HepG2 (cell line): ENCODE measurements around the gene GINS2. TPM values are rescaled to one million over a fixed set of nuclear protein-coding genes. Genes with fewer than 3 reads are reported as not detected.

Source experiments
- ATAC-seq: fragments of 200-7000 bp; cut with Tn5 transposase; 3 replicates; pipeline ENCODE4 v1.9.1; 2020; ENCODE audit warnings: mild to moderate bottlenecking, moderate library complexity
- BruUV-seq: library from RNA; stranded (reverse); fragments of 400-500 nt; replicated peaks from 2 replicates; lab custom pipeline; 2021; lab: Mats Ljungman, UMichigan
- CTCF ChIA-PET: fragments of 300-600 bp; formaldehyde crosslinking; extraction: SDS; loops from one replicate; lab custom pipeline; 2021; ENCODE audit warnings: low total read pairs, inconsistent platforms, low intra/inter-chr PET ratio; lab: Yijun Ruan, JAX
- POLR2A ChIA-PET: fragments of 350-600 bp; sonication (Branson Sonifier 250); formaldehyde crosslinking; loops from one replicate; lab custom pipeline; 2020; ENCODE audit warnings: antibody characterized with exemption, inconsistent platforms; lab: Yijun Ruan, JAX
- DNase-seq: peaks from one replicate; pipeline ENCODE4 v3.0.0-alpha.2; 2015; ENCODE audit warnings: low spot score
- FAIRE-seq: peaks from 3 replicates; lab custom pipeline; 2011; peaks lifted over from hg19 to GRCh38; lab: Jason Lieb, UNC
- H2AFZ ChIP-seq: one replicate; pipeline ENCODE4 v1.6.1; 2011; ENCODE audit warnings: low read length, inconsistent platforms
- H3K27ac ChIP-seq: fragments of 300-600 bp; 3 replicates; pipeline ENCODE4 v1.8.0; 2011; ENCODE audit warnings: mixed run types, mild to moderate bottlenecking, mixed read lengths, low read length, inconsistent platforms; ENCODE audit not compliant: insufficient read depth; ENCODE audit errors: extremely low read length
- H3K27me3 ChIP-seq, 2 experiments: fragments of 200-600 bp in 1 of 2; 2 replicates in 1 of 2; 3 replicates in 1 of 2; pipeline versions ENCODE4 v1.6.0 to v1.8.0; 2011; ENCODE audit warnings: low read length in 2 of 2, mild to moderate bottlenecking in 2 of 2, moderate library complexity in 2 of 2, inconsistent platforms in 1 of 2; ENCODE audit not compliant: insufficient read depth in 2 of 2, control insufficient read depth in 1 of 2
- H3K36me3 ChIP-seq, 2 experiments: fragments of 200-600 bp in 1 of 2; replicated peaks in 1 of 2; 2 replicates in 1 of 2; 3 replicates in 1 of 2; pipeline versions ENCODE4 v1.5.1 to v1.8.0; 2011; ENCODE audit warnings: low read length in 2 of 2, inconsistent platforms in 1 of 2; ENCODE audit not compliant: insufficient read depth in 2 of 2, control insufficient read depth in 1 of 2
- H3K4me1 ChIP-seq: 2 replicates; pipeline ENCODE4 v1.5.1; 2012; ENCODE audit warnings: low read length, inconsistent platforms; ENCODE audit not compliant: insufficient read depth
- H3K4me2 ChIP-seq: 2 replicates; pipeline ENCODE4 v1.6.0; 2011; ENCODE audit warnings: low read depth, low read length, inconsistent platforms
- H3K4me3 ChIP-seq, 3 experiments: fragments of 200-600 bp in 1 of 3; sonication (generic), shearing (Covaris generic) in 1 of 3; replicated peaks in 1 of 3; 2 replicates each; pipeline ENCODE4 v1.5.1; 2011 to 2016; ENCODE audit warnings: low read length in 3 of 3, inconsistent platforms in 2 of 3, low read depth in 2 of 3, mild to moderate bottlenecking in 2 of 3, control low read depth in 1 of 3, mixed read lengths in 1 of 3; ENCODE audit not compliant: insufficient read depth in 1 of 3
- H3K79me2 ChIP-seq: one replicate; pipeline ENCODE4 v1.6.1; 2011; ENCODE audit warnings: low read length, inconsistent platforms; ENCODE audit not compliant: insufficient read depth
- H3K9ac ChIP-seq: 2 replicates; pipeline ENCODE4 v1.6.0; 2011; ENCODE audit warnings: mild to moderate bottlenecking, low read depth, low read length, inconsistent platforms; ENCODE audit not compliant: insufficient read depth
- H3K9me3 ChIP-seq: 2 replicates; pipeline ENCODE4 v1.5.1; 2012; ENCODE audit warnings: mild to moderate bottlenecking, low read length
- H4K20me1 ChIP-seq: 2 replicates; pipeline ENCODE4 v1.6.0; 2011; ENCODE audit warnings: inconsistent platforms, mild to moderate bottlenecking, low read length, moderate library complexity; ENCODE audit not compliant: insufficient read depth
- AGO2 ChIP-seq: fragments of 200-400 bp; formaldehyde crosslinking; optimal IDR thresholded peaks from 2 replicates; pipeline ENCODE3; 2017; ENCODE audit warnings: mild to moderate bottlenecking, low read depth, low read length, moderate library complexity
- CAMTA2 ChIP-seq: sonication (generic); formaldehyde crosslinking; IDR thresholded peaks from 2 replicates; pipeline ENCODE4 v1.4.0; 2020; ENCODE audit warnings: mild to moderate bottlenecking, missing genetic modification reagents, borderline replicate concordance
- MED1 ChIP-seq: sonication (generic); formaldehyde crosslinking; IDR thresholded peaks from 2 replicates; pipeline ENCODE4 v1.4.0; 2020; ENCODE audit warnings: missing genetic modification reagents
- NFRKB ChIP-seq: fragments of 450-650 bp; IDR thresholded peaks from 2 replicates; pipeline ENCODE4 v1.6.1; 2017
- ZBTB8A ChIP-seq: sonication (generic); formaldehyde crosslinking; IDR thresholded peaks from 2 replicates; pipeline ENCODE4 v1.4.0; 2020; ENCODE audit warnings: mild to moderate bottlenecking, low read depth, missing genetic modification reagents, borderline replicate concordance
- ZNF232 ChIP-seq: sonication (generic); formaldehyde crosslinking; IDR thresholded peaks from 2 replicates; pipeline ENCODE4 v1.4.0; 2020; ENCODE audit warnings: missing genetic modification reagents, borderline replicate concordance
- ZNF263 ChIP-seq: sonication (generic); formaldehyde crosslinking; IDR thresholded peaks from 2 replicates; pipeline ENCODE4 v1.4.0; 2020; ENCODE audit warnings: missing genetic modification reagents
- WGBS: methylation state at CpG from one replicate; pipeline ENCODE4 v1.1.6; 2017; ENCODE audit warnings: low lambda C conversion rate; 5-methylcytosine and 5-hydroxymethylcytosine counted together
- in situ Hi-C: cut with HindIII; loops from 2 replicates; pipeline ENCODE4 v1.10.0; 2017; ENCODE audit warnings: low pct_unique_long_range_greater_than_20kb; ENCODE audit not compliant: extremely low pct_ligation_motif_present
- intact Hi-C: fragments of 100-400 bp; cut with micrococcal nuclease; formaldehyde crosslinking; loops from one replicate; pipeline ENCODE4 v1.10.0; 2022; ENCODE audit not compliant: unreplicated experiment
- polyA plus RNA-seq, 8 experiments: library from polyadenylated mRNA; depleted of rRNA in 3 of 8; stranded (reverse) in 7 of 8; unstranded in 1 of 8; fragments of >200 nt; fragmentation: Illumina TruSeq in 4 of 8; extraction: Trizol in 4 of 8; gene quantifications; 2 replicates each; pipeline versions ENCODE4 v1.2.1 to v1.2.3, GENCODE V29; 2011 to 2016; ENCODE audit warnings: low read depth in 4 of 8, missing spikeins in 1 of 8, mixed read lengths in 1 of 8; ENCODE audit not compliant: insufficient read depth in 1 of 8
- total RNA-seq, 5 experiments: library from RNA; depleted of rRNA; stranded (reverse); fragments of >200 nt; fragmentation: Illumina TruSeq; extraction: Trizol; gene quantifications; 2 replicates each; pipeline ENCODE4 v1.2.3, GENCODE V29; 2016; ENCODE audit warnings: low read depth in 1 of 5
- TF ChIP-seq, protein P1 (sequence below): sonication (generic); formaldehyde crosslinking; IDR thresholded peaks from 2 replicates; pipeline ENCODE4 v1.4.0; 2020; ENCODE audit warnings: low read depth, missing genetic modification reagents
- TF ChIP-seq, protein P2 (sequence below): sonication (generic); formaldehyde crosslinking; IDR thresholded peaks from 2 replicates; pipeline ENCODE4 v1.4.0; 2020; ENCODE audit warnings: missing genetic modification reagents
- TF ChIP-seq, protein P3 (sequence below): sonication (generic); formaldehyde crosslinking; IDR thresholded peaks from 2 replicates; pipeline ENCODE4 v1.9.0; 2021; ENCODE audit warnings: missing genetic modification reagents, borderline replicate concordance
- TF ChIP-seq, protein P4 (sequence below): sonication (generic); formaldehyde crosslinking; IDR thresholded peaks from 2 replicates; pipeline ENCODE4 v1.4.0; 2020; ENCODE audit warnings: missing genetic modification reagents
- TF ChIP-seq, protein P5 (sequence below): sonication (generic); formaldehyde crosslinking; conservative IDR thresholded peaks from 2 replicates; pipeline ENCODE4 v1.4.0; 2020; ENCODE audit warnings: missing genetic modification reagents

Gene GINS2
- total and polyA plus RNA-seq, 2 of the 13 experiments (the other 11 are each of a cell fraction or from before 2014, with no cell fraction given): 10.6 to 48.3 TPM

DNA sequence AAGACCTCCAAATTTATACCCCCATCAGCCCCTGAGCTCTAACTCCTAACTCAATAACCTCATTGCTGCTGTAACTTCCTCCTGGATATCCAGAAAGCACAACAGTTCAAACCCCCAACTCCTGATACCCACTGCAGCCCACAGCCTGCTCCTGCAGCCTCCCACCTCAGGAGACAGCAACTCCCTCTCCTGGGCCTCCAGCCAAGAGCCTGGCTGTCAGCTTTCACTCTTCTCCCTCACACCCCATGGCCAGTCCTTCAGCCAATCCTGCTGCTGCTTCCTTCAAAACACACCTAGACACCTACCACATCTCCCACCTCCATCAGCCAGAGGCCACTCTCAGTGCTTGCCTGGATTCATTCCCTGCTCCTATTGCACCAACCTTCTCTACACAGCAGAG is 5.4 kb downstream of the GINS2 start (continued):
- TF ChIP-seq, protein P1, sequence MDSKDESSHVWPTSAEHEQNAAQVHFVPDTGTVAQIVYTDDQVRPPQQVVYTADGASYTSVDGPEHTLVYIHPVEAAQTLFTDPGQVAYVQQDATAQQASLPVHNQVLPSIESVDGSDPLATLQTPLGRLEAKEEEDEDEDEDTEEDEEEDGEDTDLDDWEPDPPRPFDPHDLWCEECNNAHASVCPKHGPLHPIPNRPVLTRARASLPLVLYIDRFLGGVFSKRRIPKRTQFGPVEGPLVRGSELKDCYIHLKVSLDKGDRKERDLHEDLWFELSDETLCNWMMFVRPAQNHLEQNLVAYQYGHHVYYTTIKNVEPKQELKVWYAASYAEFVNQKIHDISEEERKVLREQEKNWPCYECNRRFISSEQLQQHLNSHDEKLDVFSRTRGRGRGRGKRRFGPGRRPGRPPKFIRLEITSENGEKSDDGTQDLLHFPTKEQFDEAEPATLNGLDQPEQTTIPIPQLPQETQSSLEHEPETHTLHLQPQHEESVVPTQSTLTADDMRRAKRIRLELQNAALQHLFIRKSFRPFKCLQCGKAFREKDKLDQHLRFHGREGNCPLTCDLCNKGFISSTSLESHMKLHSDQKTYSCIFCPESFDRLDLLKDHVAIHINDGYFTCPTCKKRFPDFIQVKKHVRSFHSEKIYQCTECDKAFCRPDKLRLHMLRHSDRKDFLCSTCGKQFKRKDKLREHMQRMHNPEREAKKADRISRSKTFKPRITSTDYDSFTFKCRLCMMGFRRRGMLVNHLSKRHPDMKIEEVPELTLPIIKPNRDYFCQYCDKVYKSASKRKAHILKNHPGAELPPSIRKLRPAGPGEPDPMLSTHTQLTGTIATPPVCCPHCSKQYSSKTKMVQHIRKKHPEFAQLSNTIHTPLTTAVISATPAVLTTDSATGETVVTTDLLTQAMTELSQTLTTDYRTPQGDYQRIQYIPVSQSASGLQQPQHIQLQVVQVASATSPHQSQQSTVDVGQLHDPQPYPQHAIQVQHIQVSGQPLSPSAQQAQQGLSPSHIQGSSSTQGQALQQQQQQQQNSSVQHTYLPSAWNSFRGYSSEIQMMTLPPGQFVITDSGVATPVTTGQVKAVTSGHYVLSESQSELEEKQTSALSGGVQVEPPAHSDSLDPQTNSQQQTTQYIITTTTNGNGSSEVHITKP: no peak
- TF ChIP-seq ZNF232 (CRISPR knock-in tag): no peak
- no peak for TF ChIP-seq AGO2
- TF ChIP-seq NFRKB: no peak
- TF ChIP-seq, protein P2, sequence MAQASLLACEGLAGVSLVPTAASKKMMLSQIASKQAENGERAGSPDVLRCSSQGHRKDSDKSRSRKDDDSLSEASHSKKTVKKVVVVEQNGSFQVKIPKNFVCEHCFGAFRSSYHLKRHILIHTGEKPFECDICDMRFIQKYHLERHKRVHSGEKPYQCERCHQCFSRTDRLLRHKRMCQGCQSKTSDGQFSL (CRISPR knock-in tag): no peak
- no peak for TF ChIP-seq ZBTB8A
- TF ChIP-seq, protein P3, sequence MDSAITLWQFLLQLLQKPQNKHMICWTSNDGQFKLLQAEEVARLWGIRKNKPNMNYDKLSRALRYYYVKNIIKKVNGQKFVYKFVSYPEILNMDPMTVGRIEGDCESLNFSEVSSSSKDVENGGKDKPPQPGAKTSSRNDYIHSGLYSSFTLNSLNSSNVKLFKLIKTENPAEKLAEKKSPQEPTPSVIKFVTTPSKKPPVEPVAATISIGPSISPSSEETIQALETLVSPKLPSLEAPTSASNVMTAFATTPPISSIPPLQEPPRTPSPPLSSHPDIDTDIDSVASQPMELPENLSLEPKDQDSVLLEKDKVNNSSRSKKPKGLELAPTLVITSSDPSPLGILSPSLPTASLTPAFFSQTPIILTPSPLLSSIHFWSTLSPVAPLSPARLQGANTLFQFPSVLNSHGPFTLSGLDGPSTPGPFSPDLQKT (CRISPR knock-in tag): no peak
- TF ChIP-seq CAMTA2 (CRISPR knock-in tag): no peak
- TF ChIP-seq, all 625 proteins: peak for 0

DNA sequence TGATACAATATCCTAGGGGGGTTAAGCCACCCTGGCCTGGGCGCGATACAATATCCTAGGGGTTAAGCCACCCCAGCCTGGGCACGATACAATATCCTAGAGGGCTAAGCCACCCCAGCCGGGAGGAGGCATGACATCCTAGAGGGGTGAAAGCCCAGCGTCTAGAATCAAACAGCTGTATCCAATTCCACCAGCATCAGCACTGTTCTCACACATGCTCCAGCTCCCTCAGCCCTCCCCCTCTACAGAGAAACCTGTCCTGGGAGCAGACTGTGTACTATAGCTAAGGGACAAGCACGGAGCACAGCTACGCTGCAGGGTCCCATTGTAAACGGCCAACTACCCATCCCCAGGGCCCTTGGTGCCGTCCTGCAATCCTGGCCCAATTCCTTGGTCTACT is 6.2 kb downstream of the GINS2 start:
- POLR2A ChIA-PET: no interaction called here
- TF ChIP-seq, protein P4, sequence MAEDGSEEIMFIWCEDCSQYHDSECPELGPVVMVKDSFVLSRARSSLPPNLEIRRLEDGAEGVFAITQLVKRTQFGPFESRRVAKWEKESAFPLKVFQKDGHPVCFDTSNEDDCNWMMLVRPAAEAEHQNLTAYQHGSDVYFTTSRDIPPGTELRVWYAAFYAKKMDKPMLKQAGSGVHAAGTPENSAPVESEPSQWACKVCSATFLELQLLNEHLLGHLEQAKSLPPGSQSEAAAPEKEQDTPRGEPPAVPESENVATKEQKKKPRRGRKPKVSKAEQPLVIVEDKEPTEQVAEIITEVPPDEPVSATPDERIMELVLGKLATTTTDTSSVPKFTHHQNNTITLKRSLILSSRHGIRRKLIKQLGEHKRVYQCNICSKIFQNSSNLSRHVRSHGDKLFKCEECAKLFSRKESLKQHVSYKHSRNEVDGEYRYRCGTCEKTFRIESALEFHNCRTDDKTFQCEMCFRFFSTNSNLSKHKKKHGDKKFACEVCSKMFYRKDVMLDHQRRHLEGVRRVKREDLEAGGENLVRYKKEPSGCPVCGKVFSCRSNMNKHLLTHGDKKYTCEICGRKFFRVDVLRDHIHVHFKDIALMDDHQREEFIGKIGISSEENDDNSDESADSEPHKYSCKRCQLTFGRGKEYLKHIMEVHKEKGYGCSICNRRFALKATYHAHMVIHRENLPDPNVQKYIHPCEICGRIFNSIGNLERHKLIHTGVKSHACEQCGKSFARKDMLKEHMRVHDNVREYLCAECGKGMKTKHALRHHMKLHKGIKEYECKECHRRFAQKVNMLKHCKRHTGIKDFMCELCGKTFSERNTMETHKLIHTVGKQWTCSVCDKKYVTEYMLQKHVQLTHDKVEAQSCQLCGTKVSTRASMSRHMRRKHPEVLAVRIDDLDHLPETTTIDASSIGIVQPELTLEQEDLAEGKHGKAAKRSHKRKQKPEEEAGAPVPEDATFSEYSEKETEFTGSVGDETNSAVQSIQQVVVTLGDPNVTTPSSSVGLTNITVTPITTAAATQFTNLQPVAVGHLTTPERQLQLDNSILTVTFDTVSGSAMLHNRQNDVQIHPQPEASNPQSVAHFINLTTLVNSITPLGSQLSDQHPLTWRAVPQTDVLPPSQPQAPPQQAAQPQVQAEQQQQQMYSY: no peak
- TF ChIP-seq CAMTA2 (CRISPR knock-in tag) (no peak), MED1 (CRISPR knock-in tag) (no peak), ZNF263 (CRISPR knock-in tag) (no peak)
- TF ChIP-seq, protein P5, sequence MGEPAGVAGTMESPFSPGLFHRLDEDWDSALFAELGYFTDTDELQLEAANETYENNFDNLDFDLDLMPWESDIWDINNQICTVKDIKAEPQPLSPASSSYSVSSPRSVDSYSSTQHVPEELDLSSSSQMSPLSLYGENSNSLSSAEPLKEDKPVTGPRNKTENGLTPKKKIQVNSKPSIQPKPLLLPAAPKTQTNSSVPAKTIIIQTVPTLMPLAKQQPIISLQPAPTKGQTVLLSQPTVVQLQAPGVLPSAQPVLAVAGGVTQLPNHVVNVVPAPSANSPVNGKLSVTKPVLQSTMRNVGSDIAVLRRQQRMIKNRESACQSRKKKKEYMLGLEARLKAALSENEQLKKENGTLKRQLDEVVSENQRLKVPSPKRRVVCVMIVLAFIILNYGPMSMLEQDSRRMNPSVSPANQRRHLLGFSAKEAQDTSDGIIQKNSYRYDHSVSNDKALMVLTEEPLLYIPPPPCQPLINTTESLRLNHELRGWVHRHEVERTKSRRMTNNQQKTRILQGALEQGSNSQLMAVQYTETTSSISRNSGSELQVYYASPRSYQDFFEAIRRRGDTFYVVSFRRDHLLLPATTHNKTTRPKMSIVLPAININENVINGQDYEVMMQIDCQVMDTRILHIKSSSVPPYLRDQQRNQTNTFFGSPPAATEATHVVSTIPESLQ (CRISPR knock-in tag): no peak

More for the DNA sequence above, 6.2 kb downstream of the GINS2 start:
- intact Hi-C loops: no loop called here
- H3K36me3 ChIP-seq: peaks cover 16 to 58% of the 10 kb centered on the region in 2 experiments
- no peak overlapping the region for H3K4me2 ChIP-seq
- over 99% methylated on average over 8 of the region's 9 CpGs for WGBS
- no peak overlapping the region for H3K4me3 ChIP-seq
- no peaks in the 10 kb centered on the region for H3K9me3 ChIP-seq
- no peak for DNase-seq
- in situ Hi-C loops: no loop called here
- no TSS peak for BruUV-seq
- H3K9ac ChIP-seq: no peak overlapping the region
- ATAC-seq: no peak; the same call in 2 of the 3 replicates
- H4K20me1 ChIP-seq: no peaks in the 10 kb centered on the region; the same call in 1 of the 2 replicates
- H3K27me3 ChIP-seq: no peaks in the 10 kb centered on the region
- CTCF ChIA-PET: no interaction called here
- no peak overlapping the region for H3K27ac ChIP-seq
- no peak overlapping the region for H2AFZ ChIP-seq
- H3K79me2 ChIP-seq: peaks cover 2% of the 10 kb centered on the region
- peaks cover 8% of the 10 kb centered on the region for H3K4me1 ChIP-seq
- no peak for FAIRE-seq
